Glomerular endothelial cell (primary cell): ENCODE data around the gene TRIM63. TPM values are rescaled to one million over a fixed set of nuclear protein-coding genes. Genes with fewer than 3 reads are reported as not detected.
A peak's percentile ranks its signal among the peaks of the same experiment; 100 is the strongest.

Experiments
- DNase-seq: peaks from one replicate; pipeline ENCODE4 v3.0.0-alpha.2; 2011; ENCODE audit warnings: low read depth, low spot score; ENCODE audit errors: extremely low read depth
- total RNA-seq: library from RNA; depleted of rRNA; stranded (reverse); fragments of >200 nt; gene quantifications from 2 replicates; pipeline ENCODE4 v1.2.3, GENCODE V29; 2015

Gene TRIM63
- total RNA-seq, 1 donor from 2014 or later, result not detected

DNA sequence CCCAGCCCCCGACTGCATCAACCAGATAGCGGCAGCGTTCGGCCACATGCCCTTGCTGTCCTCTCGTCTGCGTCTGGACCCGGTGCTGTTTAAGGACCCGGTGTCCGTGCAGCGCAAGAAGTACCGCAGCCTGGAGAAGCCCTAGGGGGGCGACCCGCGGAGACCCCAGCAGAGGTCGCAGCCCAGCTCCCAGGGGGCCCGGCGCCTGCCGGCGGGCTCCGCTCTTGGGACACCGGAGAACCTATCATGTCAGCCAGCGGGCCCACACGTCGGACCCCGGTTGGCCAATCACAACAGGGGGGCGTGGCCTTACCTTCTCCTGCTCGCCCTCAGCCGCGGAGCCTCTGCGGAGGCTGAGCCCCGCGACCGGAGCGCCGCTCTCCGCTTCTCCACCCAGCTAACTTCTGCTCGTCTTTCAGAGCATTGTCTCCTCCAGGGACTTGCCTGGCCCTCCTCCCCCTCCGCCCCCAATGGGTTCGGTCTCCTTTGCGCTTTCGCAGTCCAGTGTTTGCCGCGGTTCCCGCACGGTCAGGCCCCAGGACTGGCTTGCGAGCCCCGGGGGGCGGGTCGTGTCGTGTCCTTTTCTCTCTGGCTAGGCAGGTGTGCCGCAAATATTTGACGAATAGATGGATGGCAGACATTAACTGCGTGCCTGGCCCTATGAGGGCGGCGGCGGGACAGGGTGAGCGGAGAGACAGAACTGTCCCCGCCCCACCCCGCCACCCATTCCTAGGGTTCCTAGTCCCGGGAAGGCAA, 32.0 kb downstream of the TRIM63 start:
- DNase-seq, result peak; percentile 39

GRCh38 chr1:26034504-26035202, 32.8 kb downstream of the TRIM63 start:
- no peak for DNase-seq

- DNase-seq, result no peak
Measured at GRCh38 chr1:26032656-26033357, 34.6 kb downstream of the TRIM63 start.

- DNase-seq, result no peak
Measured at GRCh38 chr1:26031611-26032220, 35.7 kb downstream of the TRIM63 start.

DNA sequence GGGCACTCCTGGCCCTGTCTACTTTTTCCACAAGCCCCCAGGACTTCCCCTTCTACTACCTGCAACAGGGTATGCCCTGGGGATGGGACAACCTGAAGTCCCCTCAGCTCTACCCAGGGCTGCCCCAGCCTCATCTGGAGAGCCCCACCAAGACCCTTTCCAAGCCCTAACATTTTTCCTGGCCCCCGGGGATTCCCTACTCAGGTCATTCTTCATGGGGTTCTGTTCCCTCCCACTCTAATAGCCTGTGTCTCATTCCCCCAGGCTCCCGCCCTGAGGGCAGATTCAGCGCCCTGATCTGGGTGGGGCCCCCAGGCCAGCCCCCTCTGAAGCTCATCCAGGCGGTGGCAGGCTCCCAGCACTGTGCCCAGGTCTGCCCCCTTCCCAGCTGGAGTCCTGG, 36.2 kb downstream of the TRIM63 start:
- no peak for DNase-seq

DNA sequence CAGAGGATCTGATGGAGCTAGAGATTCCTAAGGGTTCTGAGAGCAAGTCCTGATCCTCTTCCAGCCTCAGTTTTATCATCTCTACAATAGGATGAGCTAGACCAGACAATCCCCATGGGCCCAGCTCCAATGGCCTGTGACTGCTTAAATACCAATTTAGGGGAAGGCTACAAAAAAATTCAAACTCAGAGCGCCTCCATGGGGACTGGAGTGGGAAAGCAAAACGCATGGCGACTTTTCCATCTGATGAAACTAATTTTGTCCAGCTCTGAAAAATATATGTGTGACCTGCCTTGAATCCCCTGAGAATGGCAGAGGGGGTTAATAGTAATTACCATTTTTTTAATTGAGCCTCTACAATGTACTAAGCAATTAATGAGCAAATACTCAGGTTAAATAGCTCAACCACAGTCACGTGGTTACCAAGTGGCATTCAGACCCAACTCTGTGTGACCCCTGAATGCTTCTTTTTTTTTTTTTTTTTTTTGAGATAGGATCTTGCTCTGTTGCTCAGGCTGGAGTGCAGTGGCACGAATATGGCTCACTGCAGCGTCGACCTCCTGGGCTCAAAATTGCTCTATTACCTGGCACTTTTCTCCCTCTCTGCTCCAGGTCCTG, 37.5 kb downstream of the TRIM63 start:
- DNase-seq, result no peak

DNA sequence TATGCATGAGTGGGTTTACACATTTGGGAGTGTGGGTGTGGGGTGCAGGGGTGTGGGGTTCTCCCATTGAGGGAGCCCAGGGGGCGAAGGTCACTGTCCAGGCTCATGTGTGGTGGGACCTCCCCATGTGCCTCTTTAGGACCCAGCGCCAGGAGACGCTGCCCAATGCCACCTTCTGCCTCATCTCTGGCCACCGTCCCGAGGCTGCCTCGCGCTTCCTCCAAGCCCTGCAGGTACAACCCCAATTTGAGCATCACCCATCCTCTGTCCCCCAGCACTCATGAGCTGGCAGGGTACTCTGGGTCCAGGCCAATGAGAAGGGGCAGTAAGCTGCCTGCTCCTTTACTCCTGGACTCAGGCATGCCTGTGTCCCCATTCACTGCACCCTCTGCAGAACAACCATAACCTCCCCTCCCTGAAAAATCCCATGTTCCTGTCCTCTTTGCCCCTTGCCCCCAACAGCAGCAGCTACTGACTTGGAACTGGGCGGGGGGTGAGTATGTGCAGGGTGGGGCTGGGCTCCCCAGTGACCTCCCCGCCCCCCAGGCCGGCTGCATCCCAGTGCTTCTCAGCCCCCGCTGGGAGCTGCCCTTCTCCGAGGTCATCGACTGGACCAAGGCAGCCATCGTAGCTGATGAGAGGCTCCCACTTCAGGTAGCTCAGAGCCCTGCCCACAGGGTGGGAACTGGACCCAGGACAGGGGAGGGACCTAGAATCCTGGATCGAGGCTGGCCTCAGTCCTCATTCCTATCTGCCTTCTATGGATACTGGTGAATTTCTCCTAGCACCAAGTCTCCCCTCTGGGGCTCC, 38.2 kb downstream of the TRIM63 start:
- DNase-seq, result no peak

DNA sequence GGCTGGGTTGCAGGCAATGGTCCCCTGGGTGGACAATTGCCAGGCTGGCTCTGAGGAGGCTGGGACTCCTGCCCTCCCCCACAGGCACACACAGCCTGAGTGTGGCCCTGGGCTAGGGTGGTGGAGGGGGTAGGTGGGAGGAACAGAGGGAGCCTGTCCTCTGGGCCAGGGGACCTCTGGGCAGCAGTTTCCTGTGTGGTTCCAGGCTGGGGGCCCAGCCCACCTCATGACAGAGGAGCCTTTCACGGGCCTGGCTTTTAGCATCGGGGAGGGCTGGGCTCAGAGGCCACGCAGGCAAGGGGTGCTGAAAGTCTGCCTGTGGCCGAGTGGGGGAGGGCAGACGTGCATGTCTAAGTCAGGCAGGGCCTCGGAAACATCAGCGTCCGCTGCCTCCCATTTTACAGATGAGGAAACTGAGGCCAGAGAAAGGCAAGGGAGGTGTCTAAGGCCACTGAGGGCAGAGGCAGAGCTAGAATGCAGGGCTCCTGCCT, 38.9 kb downstream of the TRIM63 start:
- no peak for DNase-seq

DNA sequence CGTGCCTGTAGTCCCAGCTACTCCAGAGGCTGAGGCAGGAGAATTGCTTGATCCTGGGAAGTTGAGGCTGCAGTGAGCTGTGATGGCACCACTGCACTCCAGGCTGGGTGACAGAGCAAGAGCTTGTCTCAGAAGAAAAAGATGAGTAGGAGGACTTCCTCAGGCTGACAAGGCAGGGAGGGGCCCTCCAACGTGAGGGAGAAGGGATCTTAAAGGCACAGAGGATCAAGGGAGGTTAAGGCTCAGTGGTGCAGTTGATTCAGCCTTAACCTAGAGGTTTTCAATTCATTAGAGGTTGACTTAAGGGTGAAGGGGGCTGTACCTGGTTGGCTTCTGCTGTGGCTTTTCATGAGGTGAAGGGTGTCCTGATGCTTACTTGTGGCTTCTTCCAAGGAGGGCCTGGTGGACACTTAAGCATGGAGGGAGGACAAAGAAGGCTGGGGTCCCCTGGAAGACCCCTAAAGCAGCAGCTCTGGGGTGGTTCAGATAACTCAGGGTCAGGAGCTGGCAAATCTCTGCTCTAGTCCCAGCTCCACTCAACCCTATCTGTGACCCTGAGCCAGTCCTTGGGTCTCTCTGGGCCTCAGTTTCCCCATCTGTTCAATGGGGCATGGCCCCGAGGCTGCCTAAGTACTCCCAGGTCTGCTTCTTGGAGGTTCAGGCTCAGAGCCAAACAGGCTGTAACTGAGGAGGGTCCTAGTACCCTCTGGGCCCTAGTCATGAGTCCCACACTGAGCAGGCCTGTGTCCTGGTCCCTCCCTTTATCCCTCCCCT, 39.5 kb downstream of the TRIM63 start:
- DNase-seq, result no peak

GRCh38 chr1:26025517-26025916, 41.9 kb downstream of the TRIM63 start:
- no peak for DNase-seq

DNA sequence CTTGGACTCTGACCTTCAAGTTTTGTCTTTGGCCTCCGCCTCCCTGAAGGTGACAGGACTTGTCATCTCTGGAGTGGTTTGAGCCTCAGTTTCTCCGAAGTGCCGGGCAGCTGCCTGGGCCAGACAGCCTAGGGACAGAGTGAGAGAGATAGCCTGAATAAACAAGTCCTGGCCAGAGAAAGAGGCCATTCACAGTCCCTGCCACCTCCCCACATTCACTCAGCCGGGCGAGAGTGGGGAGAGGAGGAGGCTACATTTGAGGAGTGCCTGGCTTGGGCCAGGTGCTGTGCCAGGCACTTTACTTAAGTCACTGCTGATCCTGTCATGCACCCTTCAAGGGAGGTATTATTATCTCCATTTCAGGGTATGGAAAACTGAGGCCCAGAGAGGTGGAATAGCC, 42.4 kb downstream of the TRIM63 start:
- no peak for DNase-seq

DNA sequence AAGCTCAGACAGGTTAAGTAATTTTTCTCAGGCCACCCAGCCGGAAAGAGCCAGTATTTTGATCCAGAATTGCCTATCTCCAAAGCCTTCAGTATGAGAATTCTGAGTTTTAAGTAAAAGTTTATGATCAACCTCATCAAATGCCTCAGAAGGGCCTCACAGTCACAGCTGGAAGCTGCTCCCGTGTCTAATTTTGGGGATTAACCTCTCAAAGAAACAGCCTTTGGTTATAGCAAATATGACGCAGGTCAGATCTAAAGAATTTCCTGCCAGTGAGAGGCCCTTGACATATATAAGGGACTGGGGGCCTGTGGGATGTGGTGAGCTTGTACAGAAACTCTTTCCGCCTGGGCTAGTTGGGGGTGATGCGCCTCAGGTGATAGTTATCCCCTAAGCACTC, 43.6 kb downstream of the TRIM63 start:
- DNase-seq, result no peak

DNA sequence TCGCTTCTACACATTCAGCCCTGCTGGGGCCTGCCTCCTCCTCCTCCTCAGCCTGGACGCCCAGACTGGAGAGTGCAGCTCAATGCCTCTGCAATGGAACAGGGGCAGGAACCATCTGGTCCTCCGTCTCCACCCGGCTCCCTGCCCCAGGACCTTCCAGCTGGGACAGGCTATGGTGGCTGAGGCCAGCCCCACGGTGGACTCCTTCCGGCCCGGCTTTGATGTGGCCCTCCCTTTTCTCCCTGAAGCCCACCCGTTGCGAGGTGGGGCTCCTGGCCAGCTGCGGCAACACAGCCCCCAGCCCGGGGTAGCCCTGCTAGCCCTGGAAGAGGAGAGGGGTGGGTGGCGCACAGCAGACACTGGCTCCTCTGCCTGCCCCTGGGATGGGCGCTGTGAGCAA, 44.4 kb downstream of the TRIM63 start:
- no peak for DNase-seq

- DNase-seq, result no peak
Measured at GRCh38 chr1:26022404-26022779, 45.0 kb downstream of the TRIM63 start.

- no peak for DNase-seq
Measured at GRCh38 chr1:26021647-26022403, 45.6 kb downstream of the TRIM63 start, which contains the start of gene EXTL1. Gene EXTL1, plus strand, starts transcription at chr1:26021775. Its CDS starts 872 bp downstream, at chr1:26022647.

- DNase-seq, result no peak
Measured at GRCh38 chr1:26020941-26021646, 46.3 kb downstream of the TRIM63 start.

DNA sequence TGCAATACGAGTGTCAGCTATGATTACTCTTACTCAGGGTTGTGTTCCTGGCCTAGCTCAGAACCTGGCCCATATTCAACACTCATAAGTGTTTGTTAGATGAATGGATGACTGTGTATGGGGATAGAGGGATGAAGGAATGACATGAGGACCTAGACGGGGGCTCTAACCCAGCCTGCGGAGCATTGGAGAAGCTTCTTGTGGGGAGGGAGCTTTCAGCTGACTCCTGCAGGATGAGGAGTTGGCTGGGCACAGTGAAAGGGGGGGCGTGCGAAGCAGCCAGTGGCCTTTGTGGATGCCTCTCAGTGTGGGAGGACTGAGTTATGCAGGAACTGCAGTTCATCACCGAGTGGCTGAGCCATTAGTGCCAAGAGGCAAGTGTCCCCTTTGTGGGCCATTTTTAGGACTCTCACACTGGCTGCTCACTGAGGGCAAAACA, 47.1 kb downstream of the TRIM63 start:
- no peak for DNase-seq
